GM12878 (cell line): ENCODE data around the gene SLC29A1. TPM values are rescaled to one million over a fixed set of nuclear protein-coding genes. Genes with fewer than 3 reads are reported as not detected.

Experiments used
- ATAC-seq: fragments of 200-7000 bp; cut with Tn5 transposase; 3 replicates; pipeline ENCODE4 v1.9.1; 2020; ENCODE audit warnings: mild to moderate bottlenecking, moderate library complexity
- BruUV-seq: library from RNA; stranded (reverse); fragments of 400-500 nt; replicated peaks from 2 replicates; lab custom pipeline; 2021; lab: Mats Ljungman, UMichigan
- CTCF ChIA-PET: fragments of 300-600 bp; sonication (Branson Sonifier 250); formaldehyde crosslinking; extraction: SDS; loops from one replicate; lab custom pipeline; 2021; ENCODE audit warnings: inconsistent platforms; lab: Yijun Ruan, JAX
- POLR2A ChIA-PET: fragments of 350-600 bp; formaldehyde crosslinking; extraction: SDS; loops from one replicate; lab custom pipeline; 2021; ENCODE audit warnings: inconsistent platforms; lab: Charles Lee
- RAD21 ChIA-PET: fragments of 300-600 bp; sonication (Branson Sonifier 250); formaldehyde crosslinking; loops from one replicate; lab custom pipeline; 2023; ENCODE audit warnings: antibody characterized with exemption; ENCODE audit not compliant: unreplicated experiment; lab: Charles Lee
- SMC1A ChIA-PET: fragments of 300-600 bp; sonication (Branson Sonifier 250); formaldehyde crosslinking; loops from one replicate; lab custom pipeline; 2023; ENCODE audit not compliant: unreplicated experiment, uncharacterized antibody; lab: Charles Lee
- DNase-seq: peaks from one replicate; pipeline ENCODE4 v3.0.0-alpha.2; 2011; ENCODE audit warnings: low read depth, low spot score
- FAIRE-seq: peaks from 3 replicates; lab custom pipeline; 2011; peaks lifted over from hg19 to GRCh38; lab: Jason Lieb, UNC
- H2AFZ ChIP-seq: 2 replicates; pipeline ENCODE4 v1.6.0; 2011; ENCODE audit warnings: low read depth, low read length, control low read depth; ENCODE audit not compliant: control insufficient read depth
- H3K27ac ChIP-seq: 2 replicates; pipeline ENCODE4 v1.5.1; 2011; ENCODE audit warnings: control low read depth; ENCODE audit not compliant: control insufficient read depth, insufficient read depth
- H3K27me3 ChIP-seq, 2 experiments: replicated peaks in 1 of 2; 2 replicates each; pipeline versions ENCODE4 v1.6.0 to v1.6.1; 2011; ENCODE audit warnings: low read length in 1 of 2; ENCODE audit not compliant: control insufficient read depth in 2 of 2, insufficient read depth in 2 of 2
- H3K36me3 ChIP-seq, 2 experiments: 2 replicates each; pipeline ENCODE4 v1.5.1; 2011; ENCODE audit warnings: low read length in 1 of 2; ENCODE audit not compliant: control insufficient read depth in 2 of 2, insufficient read depth in 2 of 2
- H3K4me1 ChIP-seq: 2 replicates; pipeline ENCODE4 v1.6.1; 2011; ENCODE audit warnings: mild to moderate bottlenecking, low read length, moderate library complexity, mixed read lengths; ENCODE audit not compliant: control insufficient read depth, insufficient read depth
- H3K4me2 ChIP-seq: 2 replicates; pipeline ENCODE4 v1.6.0; 2011; ENCODE audit warnings: control low read depth; ENCODE audit not compliant: control insufficient read depth, insufficient read depth
- H3K4me3 ChIP-seq: fragments of 200-600 bp; sonication (generic); 2 replicates; pipeline ENCODE4 v1.5.1; 2016
- H3K79me2 ChIP-seq: 2 replicates; pipeline ENCODE4 v1.6.0; 2011; ENCODE audit warnings: low read length; ENCODE audit not compliant: control insufficient read depth, insufficient read depth
- H3K9ac ChIP-seq: 2 replicates; pipeline ENCODE4 v1.8.0; 2011; ENCODE audit warnings: low read length, control low read depth, mixed read lengths; ENCODE audit not compliant: control insufficient read depth, insufficient read depth
- H3K9me3 ChIP-seq: replicated peaks from 3 replicates; pipeline ENCODE4 v1.5.1; 2011; ENCODE audit warnings: mild to moderate bottlenecking, low read length; ENCODE audit not compliant: control insufficient read depth, insufficient read depth
- H4K20me1 ChIP-seq: 2 replicates; pipeline ENCODE4 v1.6.0; 2011; ENCODE audit not compliant: control insufficient read depth, insufficient read depth
- MXI1 ChIP-seq: fragments of 150-350 bp; IDR thresholded peaks from 2 replicates; pipeline ENCODE4 v1.6.1; 2011; ENCODE audit warnings: low read depth, mild to moderate bottlenecking, inconsistent platforms, low read length, improper control_type of control experiment
- PBX3 ChIP-seq: IDR thresholded peaks from 2 replicates; pipeline ENCODE4 v1.6.1; 2011; ENCODE audit warnings: mild to moderate bottlenecking, low read depth, low read length, moderate library complexity; ENCODE audit not compliant: insufficient replicate concordance
- TAF1 ChIP-seq: IDR thresholded peaks from 2 replicates; pipeline ENCODE4 v1.6.1; 2011; ENCODE audit warnings: mild to moderate bottlenecking, low read depth, low read length, borderline replicate concordance
- WGBS: methylation state at CpG from one replicate; pipeline ENCODE4 v1.1.6; 2016; ENCODE audit warnings: low lambda C conversion rate; ENCODE audit not compliant: insufficient replicate concordance, insufficient coverage; ENCODE audit errors: missing lambda C conversion rate; 5-methylcytosine and 5-hydroxymethylcytosine counted together
- in situ Hi-C: fragments of 300-500 bp; cut with MboI; formaldehyde crosslinking; loops from 9 replicates; pipeline ENCODE4 v1.14.3; 2018; ENCODE audit warnings: mixed read lengths
- intact Hi-C: fragments of 100-400 bp; cut with micrococcal nuclease; formaldehyde crosslinking; loops from one replicate; pipeline ENCODE4 v1.14.2; 2022; ENCODE audit not compliant: unreplicated experiment
- polyA plus RNA-seq, 11 experiments: library from polyadenylated mRNA; depleted of rRNA in 4 of 11; unstranded in 6 of 11; stranded (reverse) in 5 of 11; fragments of >200 nt; fragmentation: Nextera tagmentation in 4 of 11; fragmentation: Illumina TruSeq in 1 of 11; extraction: Ambion mirVana in 4 of 11; extraction: Trizol in 1 of 11; gene quantifications; 1 replicate in 1 of 11; 2 replicates in 10 of 11; pipeline versions ENCODE4 v1.2.1 to v1.2.3, GENCODE V29; 2011 to 2016; ENCODE audit warnings: inconsistent platforms in 2 of 11, missing spikeins in 2 of 11, low read depth in 1 of 11
- total RNA-seq, 4 experiments: library from RNA; depleted of rRNA in 3 of 4; stranded (reverse); fragments of >200 nt in 3 of 4; fragmentation: Illumina TruSeq in 1 of 4; extraction: Trizol in 1 of 4; gene quantifications; 2 replicates each; pipeline versions ENCODE4 v1.2.1 to v1.2.3, GENCODE V29; 2013 to 2021
- TF ChIP-seq, protein P1 (sequence below): IDR thresholded peaks from 2 replicates; pipeline ENCODE4 v1.6.1; 2012; ENCODE audit warnings: improper control_type of control experiment, low read depth, low read length; ENCODE audit not compliant: insufficient replicate concordance

The SLC29A1 gene
- total and polyA plus RNA-seq, 10 of the 15 experiments (the other 5 are each of a cell fraction or from before 2014, with no cell fraction given) = 10.0 to 132 (median 93.4) TPM

- intact Hi-C loops = no loop called here
- no peaks in the 10 kb centered on the region for H3K9me3 ChIP-seq
- H3K27me3 ChIP-seq = no peaks in the 10 kb centered on the region
- BruUV-seq = no TSS peak
- 97% methylated on average over 6 of the region's 6 CpGs for WGBS
- DNase-seq (no peak), ATAC-seq (no peak), FAIRE-seq (no peak)
- H4K20me1 ChIP-seq = no peaks in the 10 kb centered on the region
- TF ChIP-seq TAF1 (no peak), MXI1 (no peak), PBX3 (no peak)
- TF ChIP-seq, protein P1, sequence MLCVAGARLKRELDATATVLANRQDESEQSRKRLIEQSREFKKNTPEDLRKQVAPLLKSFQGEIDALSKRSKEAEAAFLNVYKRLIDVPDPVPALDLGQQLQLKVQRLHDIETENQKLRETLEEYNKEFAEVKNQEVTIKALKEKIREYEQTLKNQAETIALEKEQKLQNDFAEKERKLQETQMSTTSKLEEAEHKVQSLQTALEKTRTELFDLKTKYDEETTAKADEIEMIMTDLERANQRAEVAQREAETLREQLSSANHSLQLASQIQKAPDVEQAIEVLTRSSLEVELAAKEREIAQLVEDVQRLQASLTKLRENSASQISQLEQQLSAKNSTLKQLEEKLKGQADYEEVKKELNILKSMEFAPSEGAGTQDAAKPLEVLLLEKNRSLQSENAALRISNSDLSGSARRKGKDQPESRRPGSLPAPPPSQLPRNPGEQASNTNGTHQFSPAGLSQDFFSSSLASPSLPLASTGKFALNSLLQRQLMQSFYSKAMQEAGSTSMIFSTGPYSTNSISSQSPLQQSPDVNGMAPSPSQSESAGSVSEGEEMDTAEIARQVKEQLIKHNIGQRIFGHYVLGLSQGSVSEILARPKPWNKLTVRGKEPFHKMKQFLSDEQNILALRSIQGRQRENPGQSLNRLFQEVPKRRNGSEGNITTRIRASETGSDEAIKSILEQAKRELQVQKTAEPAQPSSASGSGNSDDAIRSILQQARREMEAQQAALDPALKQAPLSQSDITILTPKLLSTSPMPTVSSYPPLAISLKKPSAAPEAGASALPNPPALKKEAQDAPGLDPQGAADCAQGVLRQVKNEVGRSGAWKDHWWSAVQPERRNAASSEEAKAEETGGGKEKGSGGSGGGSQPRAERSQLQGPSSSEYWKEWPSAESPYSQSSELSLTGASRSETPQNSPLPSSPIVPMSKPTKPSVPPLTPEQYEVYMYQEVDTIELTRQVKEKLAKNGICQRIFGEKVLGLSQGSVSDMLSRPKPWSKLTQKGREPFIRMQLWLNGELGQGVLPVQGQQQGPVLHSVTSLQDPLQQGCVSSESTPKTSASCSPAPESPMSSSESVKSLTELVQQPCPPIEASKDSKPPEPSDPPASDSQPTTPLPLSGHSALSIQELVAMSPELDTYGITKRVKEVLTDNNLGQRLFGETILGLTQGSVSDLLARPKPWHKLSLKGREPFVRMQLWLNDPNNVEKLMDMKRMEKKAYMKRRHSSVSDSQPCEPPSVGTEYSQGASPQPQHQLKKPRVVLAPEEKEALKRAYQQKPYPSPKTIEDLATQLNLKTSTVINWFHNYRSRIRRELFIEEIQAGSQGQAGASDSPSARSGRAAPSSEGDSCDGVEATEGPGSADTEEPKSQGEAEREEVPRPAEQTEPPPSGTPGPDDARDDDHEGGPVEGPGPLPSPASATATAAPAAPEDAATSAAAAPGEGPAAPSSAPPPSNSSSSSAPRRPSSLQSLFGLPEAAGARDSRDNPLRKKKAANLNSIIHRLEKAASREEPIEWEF = no peak
- ChIA-PET SMC1A (interaction anchor here (0.8 to 2.3 kb wide), 5 partner anchors 8 to 65 kb away, joined by 3 to 6 read pairs (median 4); no protein-coding TSS in a partner anchor), POLR2A (interaction anchor here (0.6 kb wide), 2 partner anchors 13 to 699 kb away, joined by 3 read pairs; no protein-coding TSS in a partner anchor), RAD21 (interaction anchor here (1.0 to 1.7 kb wide), 2 partner anchors 14 to 52 kb away, joined by 3 to 4 read pairs; no protein-coding TSS in a partner anchor), CTCF (interaction anchor here (0.7 to 6.0 kb wide), 5 partner anchors 9 to 54 kb away, joined by 3 to 39 read pairs (median 4); partner anchors contain the start of gene HSP90AB1)
- no peak overlapping the region for H3K9ac ChIP-seq
- H3K79me2 ChIP-seq = peaks cover 31% of the 10 kb centered on the region
- in situ Hi-C loops = no loop called here
- no peak overlapping the region for H3K27ac ChIP-seq
- H3K36me3 ChIP-seq = peaks cover 4 to 14% of the 10 kb centered on the region in 2 experiments; a peak in 3 of 4 replicates
- H3K4me1 ChIP-seq = peaks cover 13% of the 10 kb centered on the region
- H3K4me2 ChIP-seq = no peak overlapping the region
- H2AFZ ChIP-seq = no peak overlapping the region
- no peak overlapping the region for H3K4me3 ChIP-seq
These were observed 4.6 kb downstream of the SLC29A1 start for GRCh38 chr6:44228031-44228430.
